ENCODE results near the gene CDC42BPA.

DNA sequence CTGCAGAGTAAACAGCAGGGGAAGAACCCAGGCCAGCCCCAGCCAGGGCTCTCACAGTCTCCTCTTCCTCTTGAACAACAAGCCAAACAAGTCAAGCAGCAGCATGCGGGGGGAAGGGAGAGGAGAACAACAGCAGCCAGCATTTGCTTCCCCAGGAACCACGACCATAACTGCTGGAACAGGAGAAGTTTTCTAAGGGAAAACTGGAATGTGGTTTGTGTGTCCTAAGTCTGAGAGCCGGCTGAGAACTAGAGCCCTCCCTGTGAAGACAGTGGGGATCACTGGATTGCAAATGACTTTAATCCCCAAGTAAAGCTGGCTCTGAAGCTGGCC lies 330.0 kb downstream of the CDC42BPA start:
- TF ChIP-seq POLR2AphosphoS5 (IDR thresholded peaks at IDR 0.05; ENCODE audit: low read depth, low read length) (no peak), POLR2A (IDR thresholded peaks at IDR 0.05; ENCODE audit: low read depth, low read length) (no peak), TAF1 (IDR thresholded peaks at IDR 0.05; ENCODE audit: borderline replicate concordance, low read depth, low read length) (no peak)

All from GM12892 (cell line).